ENCODE measurements around the gene MMP24OS.
A peak's percentile ranks its signal among the peaks of the same experiment; 100 is the strongest.
"Not testable (repeated sequence)": the region's sequence is repeated elsewhere in the genome, so short reads cannot be mapped to it uniquely, and the experiment has no call there.

Gene MMP24OS

DNA sequence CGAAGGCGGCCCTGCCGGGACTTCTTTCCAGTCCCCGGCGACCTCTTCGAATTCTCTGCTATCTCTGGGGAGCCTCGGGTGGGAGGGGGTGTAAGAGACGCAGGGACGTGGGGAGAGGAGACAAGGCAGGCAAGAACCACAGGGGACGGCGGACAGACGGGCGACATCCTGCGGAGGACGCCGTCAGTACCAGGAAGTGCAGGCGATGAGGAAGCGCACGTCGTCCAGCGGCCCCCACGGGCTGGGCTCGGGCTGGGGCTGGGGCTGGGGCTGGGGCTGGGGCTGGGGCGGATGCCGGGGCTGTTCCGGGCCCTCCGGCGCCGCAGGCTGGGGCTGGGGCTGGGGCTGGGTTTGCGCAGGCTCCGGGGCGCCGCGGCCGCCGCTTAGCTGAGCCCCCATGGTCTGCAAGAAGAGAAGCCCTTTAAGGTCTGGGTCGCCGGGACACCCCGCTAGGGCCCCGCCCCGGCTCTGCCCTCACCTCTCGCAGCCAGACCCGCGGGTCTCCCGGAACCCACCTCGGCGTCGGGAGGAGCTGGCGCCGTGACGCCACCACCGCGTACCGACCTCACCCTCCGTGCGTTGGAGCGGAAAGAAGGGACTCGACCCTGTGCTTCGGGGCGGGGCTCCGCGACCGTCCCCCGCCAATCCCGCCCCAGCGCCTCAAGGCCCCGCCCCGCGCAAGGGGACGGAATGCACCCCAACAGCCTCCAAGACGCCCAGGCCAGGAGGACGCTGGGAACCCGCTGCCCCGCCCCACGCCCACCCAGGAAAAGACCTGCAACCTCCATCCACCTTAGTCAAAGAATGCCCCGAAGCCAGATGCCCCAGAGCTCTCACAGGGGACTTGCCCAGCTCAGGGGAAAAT, at the start of gene MMP24OS:
TSS of gene MMP24OS (minus strand) at position 592 of the 865 bp plus-strand sequence. CDS start at position 399, 193 bp downstream.
- peak; percentile 78 to 82 (median 79) for DNase-seq (ENCODE audit: low read depth in 3 of 3)

DNA sequence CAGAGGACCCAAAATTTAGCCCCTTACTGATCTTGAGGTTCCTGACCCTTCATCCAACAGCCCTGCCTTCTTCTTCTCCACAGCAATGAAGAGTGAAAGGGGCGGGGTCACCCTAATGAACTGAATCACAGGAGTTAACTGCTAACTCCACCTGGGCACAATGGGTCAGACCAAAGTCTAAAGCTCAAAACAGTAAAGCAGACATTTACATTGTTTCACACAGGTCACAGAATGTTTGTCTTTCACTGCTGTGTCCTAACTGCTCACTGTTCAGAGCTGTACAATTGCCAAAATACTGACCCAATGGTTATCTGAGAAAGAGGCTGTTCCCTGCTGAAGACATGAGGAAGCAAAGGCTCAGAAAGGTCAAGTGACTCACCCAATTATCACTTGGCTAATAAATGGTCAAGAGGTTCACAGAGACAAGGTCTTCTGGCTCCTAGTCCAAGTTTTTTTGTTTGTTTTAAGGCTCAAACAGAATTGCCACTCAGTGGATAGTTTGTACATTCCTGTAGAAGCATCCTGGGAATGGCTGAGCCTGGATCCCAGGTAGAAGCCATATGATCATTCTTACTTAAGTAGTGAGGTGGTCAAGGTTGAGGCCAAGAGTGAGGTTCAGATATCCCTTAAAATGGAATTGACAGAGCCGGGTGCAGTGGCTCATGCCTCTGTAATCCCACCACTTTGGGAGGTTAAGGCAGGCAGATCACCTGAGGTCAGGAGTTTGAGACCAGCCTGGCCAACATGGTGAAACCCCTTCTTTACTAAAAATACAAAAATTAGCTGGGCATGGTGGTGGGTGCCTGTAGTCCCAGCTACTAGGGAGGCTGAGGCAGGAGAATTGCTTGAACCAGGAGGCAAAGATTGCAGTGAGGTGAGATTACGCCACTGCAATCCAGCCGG, 49.4 kb upstream of the MMP24OS start:
- DNase-seq (ENCODE audit: low read depth in 3 of 3), result no peak

DNA sequence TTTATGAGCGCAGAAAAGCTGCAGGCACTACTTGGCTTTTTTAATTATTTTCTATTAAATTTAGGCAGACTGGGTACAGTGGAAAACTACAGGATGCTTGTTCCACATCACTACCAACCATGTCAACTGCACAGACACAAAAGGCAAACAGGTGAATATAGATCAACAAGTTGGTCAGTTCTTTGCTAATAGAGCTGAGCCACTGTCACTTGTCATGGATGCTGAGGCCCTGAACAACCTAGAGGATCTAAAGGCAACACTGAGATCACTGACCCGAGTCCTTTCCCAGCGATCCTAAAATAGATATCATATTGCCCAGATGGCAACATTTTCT, 48.8 kb upstream of the MMP24OS start:
- DNase-seq (ENCODE audit: low read depth in 3 of 3), result no peak

DNA sequence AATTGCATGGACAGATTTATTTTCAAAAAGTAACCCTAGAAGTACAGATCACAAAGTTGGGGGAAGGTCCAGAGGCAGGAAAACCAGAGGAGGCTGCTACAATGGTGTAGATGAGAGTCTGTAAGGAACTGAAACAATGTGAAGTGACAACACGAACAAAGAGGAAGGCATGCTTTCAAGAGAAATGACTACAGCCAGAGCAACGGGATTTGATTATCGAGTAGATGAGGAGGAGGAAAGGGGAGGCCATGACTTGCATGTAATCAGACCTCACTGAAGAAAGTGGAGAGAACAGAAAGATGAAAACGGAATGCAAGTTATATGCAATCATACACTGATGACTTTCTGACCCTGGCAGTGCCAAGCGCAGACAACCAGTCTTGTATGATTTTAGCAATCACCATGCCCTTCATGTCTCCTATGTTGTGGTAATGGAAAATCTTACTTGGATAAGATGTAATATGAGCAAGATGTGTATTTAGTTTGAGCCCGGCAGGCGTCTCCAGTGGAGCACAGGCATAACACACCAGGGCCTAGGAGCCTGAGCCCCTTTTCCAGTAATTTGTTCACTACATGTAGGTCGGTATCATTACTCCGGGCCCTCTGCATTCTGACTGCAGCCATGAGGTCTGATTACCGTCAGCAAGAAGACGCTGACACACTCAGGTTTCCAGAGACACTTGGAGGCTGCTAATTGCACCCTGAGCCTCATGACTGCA, 48.3 kb upstream of the MMP24OS start:
- no peak for DNase-seq (ENCODE audit: low read depth in 3 of 3)

DNA sequence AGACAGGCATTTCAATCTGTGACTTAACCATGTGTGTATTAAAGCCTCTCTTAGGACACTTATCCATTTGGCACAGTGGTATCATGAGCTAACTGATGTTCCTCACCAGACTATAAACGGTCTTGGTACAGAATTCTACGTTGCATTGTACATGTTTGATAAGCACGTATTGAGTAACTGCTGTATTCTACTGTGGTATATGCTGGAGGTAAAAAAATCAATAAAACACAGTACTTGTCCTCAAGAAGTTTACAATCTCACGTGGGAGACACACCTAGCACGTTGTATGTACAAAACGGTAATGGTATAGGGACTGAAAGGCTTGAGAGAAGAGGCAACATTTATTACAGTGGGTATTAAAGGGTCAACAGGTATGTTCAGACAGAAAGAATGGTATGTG, 47.5 kb upstream of the MMP24OS start:
- no peak for DNase-seq (ENCODE audit: low read depth in 3 of 3)

DNA sequence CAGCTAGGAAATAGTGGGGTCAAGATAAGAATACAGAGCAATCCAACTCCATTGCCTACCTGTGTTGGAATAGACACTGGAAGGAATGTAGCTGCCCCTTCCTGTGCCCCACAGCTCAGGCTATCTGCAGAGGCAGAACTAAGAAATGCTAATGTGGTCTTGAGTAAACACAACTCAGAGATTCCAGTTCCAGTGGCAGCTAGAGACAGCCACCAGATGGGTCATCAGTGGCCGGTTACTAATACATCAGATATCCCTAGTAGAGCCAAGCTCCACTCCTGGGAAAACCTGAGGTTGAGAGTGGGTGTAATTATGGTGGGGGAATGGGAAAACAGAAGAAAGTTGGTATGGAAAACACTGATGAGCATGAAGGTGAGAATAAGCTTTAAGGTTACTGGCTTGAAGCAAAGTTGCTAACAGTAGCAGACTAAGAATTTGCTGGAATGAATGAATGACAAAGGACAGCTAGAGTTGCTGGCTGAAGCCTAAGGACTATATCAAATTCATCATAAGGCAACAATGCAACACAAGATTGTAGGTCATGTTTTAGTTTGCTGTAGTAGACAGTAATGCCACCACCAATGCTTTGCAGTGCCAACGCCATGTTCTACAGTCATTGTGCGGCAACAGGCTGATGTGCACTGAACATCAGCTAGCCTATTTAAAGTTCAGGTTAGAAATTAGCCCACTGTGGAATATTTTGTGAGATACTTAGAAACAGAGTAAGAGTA, 42.6 kb upstream of the MMP24OS start:
- DNase-seq (ENCODE audit: low read depth in 3 of 3), result no peak

DNA sequence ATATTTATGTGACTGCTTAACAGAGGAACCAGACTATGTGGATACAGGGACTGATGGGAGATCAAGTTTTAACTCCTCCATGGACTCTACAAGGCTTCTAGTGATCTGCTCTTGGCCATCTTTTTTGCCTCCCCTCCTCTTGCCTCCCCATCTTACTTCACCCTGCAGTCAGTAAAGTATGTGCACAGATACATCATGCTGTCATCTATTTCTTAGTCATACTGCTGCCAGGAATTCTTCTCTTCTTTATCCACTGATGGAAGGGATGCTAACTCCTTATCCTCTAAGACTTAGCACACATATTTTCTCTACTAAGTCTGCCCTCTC, 41.9 kb upstream of the MMP24OS start:
- no peak for DNase-seq (ENCODE audit: low read depth in 3 of 3)

DNA sequence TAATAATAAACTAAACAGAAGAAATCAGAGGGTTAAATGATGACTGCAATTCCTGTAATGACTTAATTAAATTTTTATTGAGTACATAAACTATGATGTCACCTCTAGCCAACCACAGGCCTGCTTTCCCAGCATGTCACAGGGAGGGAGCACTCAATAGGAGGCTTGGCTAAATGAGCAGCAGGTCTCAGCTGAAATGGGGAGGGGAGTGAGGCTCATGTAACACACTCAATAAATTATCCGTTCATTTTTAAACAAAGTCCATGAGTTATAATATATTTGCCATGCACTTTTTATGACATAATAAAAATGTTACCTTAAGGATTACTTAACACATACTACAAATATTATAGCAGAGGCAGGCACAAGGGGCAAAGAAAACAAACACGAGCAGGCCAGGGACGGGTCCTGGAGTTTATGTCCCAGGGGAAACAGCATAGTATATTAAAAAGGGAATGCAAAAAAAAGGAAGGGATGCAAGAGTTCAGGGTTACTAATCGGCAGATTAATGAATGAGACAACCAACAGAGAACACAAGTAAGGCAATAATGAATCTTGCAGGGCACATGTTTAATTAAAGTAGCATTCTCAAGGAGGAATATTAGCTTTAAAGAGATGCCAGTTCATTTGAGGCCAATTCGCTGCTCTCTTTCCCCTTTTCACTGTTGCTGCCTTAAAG, 41.4 kb upstream of the MMP24OS start:
- DNase-seq (ENCODE audit: low read depth in 3 of 3), result no peak

DNA sequence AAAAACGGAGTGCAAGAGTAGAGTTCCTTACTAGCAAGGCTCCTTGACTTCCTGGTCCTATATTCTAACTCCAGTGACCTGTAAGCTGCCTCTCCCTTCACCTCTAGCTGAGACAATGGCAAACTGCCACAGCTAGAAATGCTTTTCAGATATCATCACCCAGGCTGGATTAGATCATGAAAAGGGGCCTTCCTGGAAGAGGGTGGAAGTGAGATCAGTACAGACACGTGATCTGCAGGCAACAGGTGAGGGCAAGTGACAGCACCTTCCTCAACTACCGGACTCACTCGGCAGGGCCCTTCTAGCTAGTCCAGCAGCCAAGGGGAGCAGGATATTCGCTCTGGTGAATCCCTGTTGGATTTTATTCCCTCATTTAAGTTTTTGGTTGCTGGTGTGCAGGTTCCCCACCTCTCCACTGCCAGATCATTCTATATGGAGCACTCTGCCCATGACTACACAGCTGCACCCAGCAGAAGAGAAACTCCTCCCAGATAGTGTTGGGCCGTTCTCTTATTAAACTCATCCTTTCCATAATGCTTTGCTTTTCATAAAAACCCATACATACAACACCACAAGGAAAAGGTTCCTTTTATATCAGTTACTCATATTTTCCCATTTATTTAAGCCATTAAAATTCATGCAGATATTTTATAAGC, 40.7 kb upstream of the MMP24OS start:
- DNase-seq (ENCODE audit: low read depth in 3 of 3), result no peak

DNA sequence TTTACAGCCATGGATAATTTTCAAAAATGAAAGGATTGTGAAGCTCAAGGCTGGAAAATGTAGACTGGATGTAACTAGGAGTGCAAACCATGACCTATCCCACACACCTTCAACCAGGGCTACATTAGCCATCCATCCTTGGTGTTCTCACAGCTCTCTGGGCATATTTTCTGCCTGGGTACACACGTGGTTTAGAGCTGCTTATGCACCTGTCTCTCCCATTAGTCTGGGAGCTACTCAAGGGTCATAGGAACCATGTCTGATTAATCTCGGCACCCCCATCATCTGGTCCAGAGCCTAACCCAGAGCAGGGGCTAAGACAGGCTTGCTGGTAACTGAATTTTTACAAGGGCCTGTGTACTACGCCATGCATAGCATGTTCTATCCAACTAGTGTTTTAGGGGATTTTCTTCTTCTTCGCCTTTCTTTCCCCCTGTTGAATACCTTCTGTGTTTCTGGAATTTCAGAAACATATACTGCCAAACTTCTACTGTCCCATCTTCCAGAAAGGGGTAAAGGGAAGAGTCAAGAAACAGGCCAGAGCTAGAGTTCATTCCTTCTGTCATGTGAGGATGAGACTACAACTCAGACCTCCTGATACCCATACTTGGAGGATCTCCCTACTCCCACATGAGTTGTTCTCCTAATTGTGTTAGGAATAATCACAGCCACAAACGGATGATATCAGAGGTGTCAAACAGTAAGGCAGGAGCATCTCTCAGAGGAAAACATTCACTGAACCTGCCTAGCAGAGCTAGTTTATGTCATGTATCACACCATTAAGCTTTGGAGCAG, 39.7 kb upstream of the MMP24OS start:
- DNase-seq (ENCODE audit: low read depth in 3 of 3), result no peak

DNA sequence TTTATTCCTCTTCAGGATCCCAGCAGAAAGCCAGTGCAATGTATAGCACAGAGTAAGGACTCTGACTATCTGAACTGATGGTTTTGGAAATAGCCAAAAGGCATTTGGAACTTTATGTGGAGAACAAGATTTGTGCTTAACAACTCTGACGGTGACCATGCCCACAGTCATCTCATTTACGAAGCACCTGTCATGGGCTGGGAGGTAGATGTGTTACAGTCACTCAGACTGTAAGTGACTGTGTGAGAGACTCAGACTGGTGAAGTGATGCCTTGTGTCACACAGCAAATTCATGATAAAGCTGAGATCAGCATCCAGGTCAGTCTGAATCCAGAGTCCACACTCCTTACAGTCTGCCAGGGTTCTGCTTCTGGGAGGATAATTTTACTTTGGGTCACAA, 38.2 kb upstream of the MMP24OS start:
- no peak for DNase-seq (ENCODE audit: low read depth in 3 of 3)

DNA sequence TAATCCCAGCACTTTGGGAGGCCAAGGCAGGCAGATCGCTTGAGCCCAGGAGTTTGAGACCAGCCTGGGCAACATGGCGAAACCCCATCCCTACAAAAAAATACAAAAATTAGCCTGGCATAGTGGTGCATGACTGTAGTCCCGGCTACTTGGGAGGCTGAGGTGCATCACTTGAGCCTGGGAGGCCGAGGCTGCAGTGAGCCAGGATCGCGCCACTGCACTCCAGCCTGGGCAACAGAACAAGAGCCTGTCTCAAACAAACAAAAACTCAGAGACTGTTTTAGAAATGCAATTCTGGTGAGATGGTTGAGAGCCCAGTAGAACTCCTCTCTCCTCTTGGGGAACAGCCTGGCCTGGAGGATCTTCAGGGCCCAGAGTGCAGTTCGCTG, 37.7 kb upstream of the MMP24OS start:
- not testable (repeated sequence) for DNase-seq (ENCODE audit: low read depth in 3 of 3)

DNA sequence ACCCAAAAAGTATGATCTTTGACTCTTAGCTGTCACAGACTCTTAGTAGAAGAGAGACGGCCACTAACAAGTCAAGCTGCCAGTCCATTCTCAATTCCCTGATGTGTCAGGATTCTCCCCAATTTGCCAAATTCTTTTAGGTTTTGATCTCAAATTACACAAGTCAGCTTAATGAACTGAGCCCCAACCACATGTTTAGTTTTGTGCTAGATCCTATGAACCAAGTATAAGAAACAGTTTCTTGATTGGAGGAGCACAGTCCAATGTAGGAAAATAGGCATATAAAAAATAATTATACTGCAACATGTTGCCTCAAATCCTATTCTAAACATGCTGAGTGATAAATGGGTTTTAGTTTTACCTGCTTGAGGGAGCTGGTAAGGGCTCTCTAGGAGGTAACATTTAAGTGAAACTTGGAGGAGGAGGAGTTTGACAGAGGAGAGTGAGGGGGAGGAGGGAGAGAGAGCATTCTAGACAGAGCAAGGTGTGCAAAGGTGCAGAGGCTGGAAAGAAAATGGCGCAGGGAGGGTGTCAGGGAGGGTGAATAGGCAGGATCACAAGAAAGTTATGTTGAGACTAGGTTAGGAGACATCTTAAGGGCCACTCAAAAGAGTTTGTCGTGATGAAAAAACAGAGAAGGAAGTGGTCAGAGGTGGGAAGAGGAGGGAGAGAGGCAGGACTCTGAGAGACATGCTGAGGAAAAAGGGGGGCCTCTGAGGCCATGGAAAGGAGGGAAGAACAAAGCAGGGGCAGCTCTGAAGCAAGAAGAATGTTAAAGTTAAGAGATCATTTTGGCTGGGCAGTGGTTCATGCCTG, 37.1 kb upstream of the MMP24OS start:
- DNase-seq (ENCODE audit: low read depth in 3 of 3), result no peak

DNA sequence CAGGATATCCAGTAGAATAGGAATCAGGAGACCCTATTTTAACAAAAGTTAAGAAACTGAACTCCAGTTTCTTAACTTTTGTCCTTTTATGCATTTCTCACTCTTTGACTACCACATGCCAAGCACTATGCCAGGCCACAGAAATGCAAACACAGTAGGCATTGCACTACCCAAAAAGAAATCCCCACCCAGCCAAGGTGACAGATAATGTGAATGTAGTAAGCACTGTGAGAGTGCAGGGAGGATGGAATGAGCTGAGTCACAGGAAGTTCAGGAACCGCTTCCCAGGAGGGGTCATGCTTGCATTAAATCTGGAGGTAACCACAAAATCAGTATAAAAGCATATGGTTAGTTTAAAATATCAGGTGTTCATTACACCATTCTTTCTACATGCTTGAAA, 34.4 kb upstream of the MMP24OS start:
- no peak for DNase-seq (ENCODE audit: low read depth in 3 of 3)

DNA sequence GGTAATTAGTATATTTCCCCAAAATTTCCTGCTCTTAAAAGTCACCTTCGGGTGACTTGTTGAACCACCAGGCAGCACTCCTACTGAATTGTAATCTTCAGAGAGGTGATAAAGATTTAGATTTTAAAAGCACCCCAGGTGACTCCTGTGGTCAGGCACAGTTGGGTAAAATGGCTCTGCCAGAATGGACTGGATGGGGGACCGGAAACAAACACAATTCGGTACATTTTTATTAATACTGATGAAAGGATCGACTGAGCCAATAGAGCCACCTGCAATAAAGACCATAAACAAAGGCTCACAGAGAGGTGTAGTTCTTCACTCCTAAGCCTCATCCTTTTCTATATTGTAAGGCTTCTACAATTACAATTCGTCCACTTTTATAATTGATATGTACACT, 33.9 kb upstream of the MMP24OS start:
- DNase-seq (ENCODE audit: low read depth in 3 of 3), result no peak

DNA sequence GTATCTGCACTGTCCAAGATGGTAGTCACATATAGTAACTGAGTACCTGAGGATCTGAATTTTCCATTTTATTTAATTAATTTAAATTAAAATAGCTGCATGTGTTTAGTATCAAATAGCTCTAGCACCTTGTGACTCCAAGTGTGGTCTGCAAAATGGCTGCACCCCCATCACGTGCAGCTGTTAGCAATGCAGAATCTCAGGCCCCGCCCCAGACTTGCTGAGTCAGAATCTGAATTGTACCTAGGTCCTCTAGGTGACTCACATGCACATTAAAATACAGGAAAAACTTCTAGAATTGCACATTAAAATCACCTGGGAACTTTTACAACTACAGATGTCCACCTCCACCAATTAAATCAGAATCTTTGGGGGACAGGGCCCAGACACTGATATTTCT, 33.5 kb upstream of the MMP24OS start:
- DNase-seq (ENCODE audit: low read depth in 3 of 3), result no peak

DNA sequence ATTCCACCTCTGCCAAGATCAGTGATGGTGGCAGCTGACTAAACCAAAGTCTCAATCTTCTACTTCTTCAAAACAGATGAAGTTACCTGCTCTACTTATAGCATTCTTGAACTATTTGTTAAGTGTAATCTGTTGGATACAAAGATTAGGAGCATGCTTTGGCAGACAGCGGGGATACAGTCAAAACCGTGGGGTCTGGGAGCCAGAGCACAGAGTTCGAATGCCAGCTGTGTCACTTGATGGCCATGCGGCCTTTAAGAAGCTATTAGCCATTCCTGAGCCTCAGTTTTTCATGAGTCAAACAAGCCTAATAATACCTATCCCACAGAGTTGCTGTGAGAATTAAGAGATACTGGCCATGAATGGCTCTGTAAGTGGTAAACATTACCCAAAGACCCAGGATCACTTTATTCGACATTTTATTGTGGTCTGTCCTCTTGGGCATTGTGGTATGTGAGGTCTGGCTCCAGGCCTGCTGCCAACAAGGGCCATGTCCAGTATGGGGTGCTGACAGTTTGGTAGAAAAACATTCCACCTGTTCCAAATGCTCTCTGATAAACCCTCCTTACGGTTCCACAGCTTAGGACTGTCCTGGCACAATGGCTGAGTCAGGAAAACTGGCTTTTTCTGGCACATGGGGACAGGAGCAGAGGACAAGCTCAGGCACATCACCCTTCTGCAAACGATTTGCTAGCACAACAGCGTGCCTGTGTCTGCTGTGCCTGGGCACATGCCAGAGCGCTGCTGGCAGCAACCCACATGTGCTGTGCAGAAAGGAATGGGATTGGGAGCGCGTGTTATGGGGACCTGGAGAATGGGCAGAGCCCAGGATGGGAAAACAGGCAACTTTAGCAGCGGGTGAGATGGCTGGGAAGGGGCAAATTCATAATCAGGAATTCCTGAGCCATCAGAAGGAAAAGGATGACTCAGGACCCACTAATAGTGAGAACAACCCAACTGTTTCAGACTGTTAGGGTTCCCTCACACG, 30.0 kb upstream of the MMP24OS start:
- DNase-seq (ENCODE audit: low read depth in 3 of 3), result no peak
